ENCODE data around the gene KLHL10. TPM values are rescaled to one million over a fixed set of nuclear protein-coding genes. Genes with fewer than 3 reads are reported as not detected.

The KLHL10 gene
- polyA plus RNA-seq, 2 of the 4 experiments (the other 2 are of a cell fraction), result 0.12 to 0.13 TPM

GRCh38 chr17:41810659-41811548, 26.7 kb upstream of the KLHL10 start:
- Histone ChIP-seq H3K4me2 (peak overlapping the region; percentile 97), H3K27ac (peak overlapping the region; percentile 96 to 97), H3K9me3 (no peaks in the 10 kb centered on the region), H3K4me3 (peak overlapping the region; percentile 79), H3K4me1 (peaks cover 30% of the 10 kb centered on the region)
- POLR2A ChIA-PET, result interaction anchor here (0.5 to 2.8 kb wide), 14 partner anchors 10 to 122 kb away, joined by 3 to 17 read pairs (median 4); partner anchors contain the start of genes ACLY, EIF1, HAP1 and JUP
- ATAC-seq (no peak; a peak in 2 of 6 replicates), DNase-seq (ENCODE audit: low read depth in 1 of 2, low spot score in 1 of 2) (no peak), FAIRE-seq (no peak)
- WGBS (ENCODE audit: missing lambda C conversion rate), result 62% methylated on average over 39 of the region's 58 CpGs
- CTCF ChIA-PET, result interaction anchor here (0.6 to 52.0 kb wide), 37 partner anchors 9 to 1446 kb away, joined by 3 to 3262 read pairs (median 4); partner anchors contain the start of genes ACLY, GAST, HAP1 and JUP
- TF ChIP-seq JUN (IDR thresholded peaks at IDR 0.05), result no peak
- TF ChIP-seq KDM1A (IDR thresholded peaks at IDR 0.05; ENCODE audit: low read depth), result no peak
- TF ChIP-seq HES2 (IDR thresholded peaks at IDR 0.05), result no peak
- TF ChIP-seq JUNB (IDR thresholded peaks at IDR 0.05), result no peak
- TF ChIP-seq MAZ (IDR thresholded peaks at IDR 0.05; ENCODE audit: borderline replicate concordance, low read depth, low read length), result no peak
- no peak for TF ChIP-seq BCL3 (IDR thresholded peaks at IDR 0.05)
- TF ChIP-seq CEBPB (IDR thresholded peaks at IDR 0.05), result no peak
- TF ChIP-seq TP53 (CRISPR knock-in tag; IDR thresholded peaks at IDR 0.05), result no peak

- Histone ChIP-seq H3K27ac (peak within 1 kb of the TSS; percentile 96 to 97), H3K4me2 (peak within 1 kb of the TSS; percentile 97), H3K9me3 (no peaks in the 10 kb centered on the region), H3K4me1 (peaks cover 30% of the 10 kb centered on the region), H3K4me3 (peak within 1 kb of the TSS; percentile 79)
- ChIA-PET CTCF (interaction anchor here (0.6 to 52.0 kb wide), 42 partner anchors 8 to 1447 kb away, joined by 3 to 3262 read pairs (median 4); partner anchors contain the start of genes ACLY, GAST, HAP1 and JUP), POLR2A (interaction anchor here (0.5 to 2.8 kb wide), 15 partner anchors 11 to 154 kb away, joined by 3 to 17 read pairs (median 7); partner anchors contain the start of genes EIF1, HAP1, JUP and KLHL11)
- DNase-seq (ENCODE audit: low read depth in 1 of 2, low spot score in 1 of 2), result peak; percentile 86 to 87
- FAIRE-seq, result no peak
- under 1% methylated on average over 46 of the region's 96 CpGs for WGBS (ENCODE audit: missing lambda C conversion rate)
- ATAC-seq, result peak; percentile 83 to 86
- peak; percentile 89 for TF ChIP-seq KDM5A (IDR thresholded peaks at IDR 0.05)
- TF ChIP-seq JUNB (IDR thresholded peaks at IDR 0.05), result no peak
- no peak for TF ChIP-seq CBX8 (IDR thresholded peaks at IDR 0.05)
- TF ChIP-seq SMC3 (IDR thresholded peaks at IDR 0.05), result peak; percentile 83
- no peak; the same call in 1 of the 2 replicates for TF ChIP-seq RFX5 (IDR thresholded peaks at IDR 0.05)
- peak; percentile 75; the same call in 2 of the 3 replicates for TF ChIP-seq BCL3 (IDR thresholded peaks at IDR 0.05)
- TF ChIP-seq MYC (IDR thresholded peaks at IDR 0.05; ENCODE audit: borderline replicate concordance, low read length), result peak; percentile 82; the same call in 1 of the 2 replicates
- TF ChIP-seq JUN (IDR thresholded peaks at IDR 0.05), result peak; percentile 37 to 92; a peak in 3 of 5 replicates
- TF ChIP-seq FOXS1 (CRISPR knock-in tag; IDR thresholded peaks at IDR 0.05), result no peak
- peak; percentile 95 for TF ChIP-seq MAX (IDR thresholded peaks at IDR 0.05)
- TF ChIP-seq CHD4 (IDR thresholded peaks at IDR 0.05; ENCODE audit: borderline replicate concordance), result no peak
- no peak for TF ChIP-seq POLR2AphosphoS2 (conservative IDR thresholded peaks at IDR 0.05; ENCODE audit: low read length)
- peak; percentile 84 for TF ChIP-seq E2F6 (IDR thresholded peaks at IDR 0.05; ENCODE audit: borderline replicate concordance, low read depth)
- peak; percentile 31; the same call in 1 of the 2 replicates for TF ChIP-seq HMGXB4 (CRISPR knock-in tag; IDR thresholded peaks at IDR 0.05; ENCODE audit: borderline replicate concordance)
- no peak for TF ChIP-seq NR3C1 (IDR thresholded peaks at IDR 0.05)
- TF ChIP-seq PHF8 (IDR thresholded peaks at IDR 0.05; ENCODE audit: borderline replicate concordance, low read depth), result peak; percentile 7; the same call in 1 of the 2 replicates
- TF ChIP-seq MAZ (IDR thresholded peaks at IDR 0.05; ENCODE audit: borderline replicate concordance, low read depth, low read length), result no peak
- TF ChIP-seq ELK1 (IDR thresholded peaks at IDR 0.05; ENCODE audit: low read depth, low read length), result no peak
- TF ChIP-seq CTCF (IDR thresholded peaks at IDR 0.05), result peak; percentile 90
Measured at GRCh38 chr17:41811549-41812380, 25.9 kb upstream of the KLHL10 start, which contains the start of gene P3H4. TSS of gene P3H4 (minus strand) at chr17:41811949. CDS start at chr17:41811915, 34 bp downstream.

Data from A549 (cell line).